Measurements from ENCODE around the gene ANKRD33B. TPM values are rescaled to one million over a fixed set of nuclear protein-coding genes. Genes with fewer than 3 reads are reported as not detected.

ANKRD33B gene
- total and polyA plus RNA-seq, 2 of the 8 experiments (the other 6 are each of a cell fraction or from before 2014, with no cell fraction given): 6.9 to 20.6 TPM

DNA sequence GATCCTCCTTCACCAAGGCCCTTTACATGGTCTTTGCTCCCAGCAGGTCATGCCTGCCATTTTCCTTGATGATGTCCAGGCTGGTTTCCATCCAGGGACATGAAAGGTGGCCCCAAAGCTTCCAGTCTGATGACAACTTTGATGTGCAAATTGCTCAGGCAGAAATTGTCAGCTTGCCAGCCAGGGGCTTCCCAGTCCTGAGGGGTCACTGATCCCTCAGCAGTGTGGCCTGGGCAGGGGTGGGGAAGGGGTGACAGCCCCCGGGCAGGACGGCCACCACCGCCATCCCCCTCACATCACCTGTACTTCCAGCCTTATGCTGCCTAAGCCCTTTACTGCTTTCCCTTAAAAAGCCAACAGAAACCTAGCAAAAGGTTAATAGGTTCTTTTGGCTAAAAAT is 96.3 kb downstream of the ANKRD33B start (continued):
- TF ChIP-seq, protein P1, sequence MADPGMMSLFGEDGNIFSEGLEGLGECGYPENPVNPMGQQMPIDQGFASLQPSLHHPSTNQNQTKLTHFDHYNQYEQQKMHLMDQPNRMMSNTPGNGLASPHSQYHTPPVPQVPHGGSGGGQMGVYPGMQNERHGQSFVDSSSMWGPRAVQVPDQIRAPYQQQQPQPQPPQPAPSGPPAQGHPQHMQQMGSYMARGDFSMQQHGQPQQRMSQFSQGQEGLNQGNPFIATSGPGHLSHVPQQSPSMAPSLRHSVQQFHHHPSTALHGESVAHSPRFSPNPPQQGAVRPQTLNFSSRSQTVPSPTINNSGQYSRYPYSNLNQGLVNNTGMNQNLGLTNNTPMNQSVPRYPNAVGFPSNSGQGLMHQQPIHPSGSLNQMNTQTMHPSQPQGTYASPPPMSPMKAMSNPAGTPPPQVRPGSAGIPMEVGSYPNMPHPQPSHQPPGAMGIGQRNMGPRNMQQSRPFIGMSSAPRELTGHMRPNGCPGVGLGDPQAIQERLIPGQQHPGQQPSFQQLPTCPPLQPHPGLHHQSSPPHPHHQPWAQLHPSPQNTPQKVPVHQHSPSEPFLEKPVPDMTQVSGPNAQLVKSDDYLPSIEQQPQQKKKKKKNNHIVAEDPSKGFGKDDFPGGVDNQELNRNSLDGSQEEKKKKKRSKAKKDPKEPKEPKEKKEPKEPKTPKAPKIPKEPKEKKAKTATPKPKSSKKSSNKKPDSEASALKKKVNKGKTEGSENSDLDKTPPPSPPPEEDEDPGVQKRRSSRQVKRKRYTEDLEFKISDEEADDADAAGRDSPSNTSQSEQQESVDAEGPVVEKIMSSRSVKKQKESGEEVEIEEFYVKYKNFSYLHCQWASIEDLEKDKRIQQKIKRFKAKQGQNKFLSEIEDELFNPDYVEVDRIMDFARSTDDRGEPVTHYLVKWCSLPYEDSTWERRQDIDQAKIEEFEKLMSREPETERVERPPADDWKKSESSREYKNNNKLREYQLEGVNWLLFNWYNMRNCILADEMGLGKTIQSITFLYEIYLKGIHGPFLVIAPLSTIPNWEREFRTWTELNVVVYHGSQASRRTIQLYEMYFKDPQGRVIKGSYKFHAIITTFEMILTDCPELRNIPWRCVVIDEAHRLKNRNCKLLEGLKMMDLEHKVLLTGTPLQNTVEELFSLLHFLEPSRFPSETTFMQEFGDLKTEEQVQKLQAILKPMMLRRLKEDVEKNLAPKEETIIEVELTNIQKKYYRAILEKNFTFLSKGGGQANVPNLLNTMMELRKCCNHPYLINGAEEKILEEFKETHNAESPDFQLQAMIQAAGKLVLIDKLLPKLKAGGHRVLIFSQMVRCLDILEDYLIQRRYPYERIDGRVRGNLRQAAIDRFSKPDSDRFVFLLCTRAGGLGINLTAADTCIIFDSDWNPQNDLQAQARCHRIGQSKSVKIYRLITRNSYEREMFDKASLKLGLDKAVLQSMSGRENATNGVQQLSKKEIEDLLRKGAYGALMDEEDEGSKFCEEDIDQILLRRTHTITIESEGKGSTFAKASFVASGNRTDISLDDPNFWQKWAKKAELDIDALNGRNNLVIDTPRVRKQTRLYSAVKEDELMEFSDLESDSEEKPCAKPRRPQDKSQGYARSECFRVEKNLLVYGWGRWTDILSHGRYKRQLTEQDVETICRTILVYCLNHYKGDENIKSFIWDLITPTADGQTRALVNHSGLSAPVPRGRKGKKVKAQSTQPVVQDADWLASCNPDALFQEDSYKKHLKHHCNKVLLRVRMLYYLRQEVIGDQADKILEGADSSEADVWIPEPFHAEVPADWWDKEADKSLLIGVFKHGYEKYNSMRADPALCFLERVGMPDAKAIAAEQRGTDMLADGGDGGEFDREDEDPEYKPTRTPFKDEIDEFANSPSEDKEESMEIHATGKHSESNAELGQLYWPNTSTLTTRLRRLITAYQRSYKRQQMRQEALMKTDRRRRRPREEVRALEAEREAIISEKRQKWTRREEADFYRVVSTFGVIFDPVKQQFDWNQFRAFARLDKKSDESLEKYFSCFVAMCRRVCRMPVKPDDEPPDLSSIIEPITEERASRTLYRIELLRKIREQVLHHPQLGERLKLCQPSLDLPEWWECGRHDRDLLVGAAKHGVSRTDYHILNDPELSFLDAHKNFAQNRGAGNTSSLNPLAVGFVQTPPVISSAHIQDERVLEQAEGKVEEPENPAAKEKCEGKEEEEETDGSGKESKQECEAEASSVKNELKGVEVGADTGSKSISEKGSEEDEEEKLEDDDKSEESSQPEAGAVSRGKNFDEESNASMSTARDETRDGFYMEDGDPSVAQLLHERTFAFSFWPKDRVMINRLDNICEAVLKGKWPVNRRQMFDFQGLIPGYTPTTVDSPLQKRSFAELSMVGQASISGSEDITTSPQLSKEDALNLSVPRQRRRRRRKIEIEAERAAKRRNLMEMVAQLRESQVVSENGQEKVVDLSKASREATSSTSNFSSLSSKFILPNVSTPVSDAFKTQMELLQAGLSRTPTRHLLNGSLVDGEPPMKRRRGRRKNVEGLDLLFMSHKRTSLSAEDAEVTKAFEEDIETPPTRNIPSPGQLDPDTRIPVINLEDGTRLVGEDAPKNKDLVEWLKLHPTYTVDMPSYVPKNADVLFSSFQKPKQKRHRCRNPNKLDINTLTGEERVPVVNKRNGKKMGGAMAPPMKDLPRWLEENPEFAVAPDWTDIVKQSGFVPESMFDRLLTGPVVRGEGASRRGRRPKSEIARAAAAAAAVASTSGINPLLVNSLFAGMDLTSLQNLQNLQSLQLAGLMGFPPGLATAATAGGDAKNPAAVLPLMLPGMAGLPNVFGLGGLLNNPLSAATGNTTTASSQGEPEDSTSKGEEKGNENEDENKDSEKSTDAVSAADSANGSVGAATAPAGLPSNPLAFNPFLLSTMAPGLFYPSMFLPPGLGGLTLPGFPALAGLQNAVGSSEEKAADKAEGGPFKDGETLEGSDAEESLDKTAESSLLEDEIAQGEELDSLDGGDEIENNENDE (IDR thresholded peaks at IDR 0.05; ENCODE audit: insufficient replicate concordance, low read length): no peak
- TF ChIP-seq CHD1 (IDR thresholded peaks at IDR 0.05; ENCODE audit: low read depth, low read length) (no peak), CTBP2 (IDR thresholded peaks at IDR 0.05; ENCODE audit: borderline replicate concordance, insufficient read depth, insufficient read length, low read length) (no peak), KDM1A (IDR thresholded peaks at IDR 0.05; ENCODE audit: borderline replicate concordance, low read length) (no peak), TAF7 (optimal IDR thresholded peaks at IDR 0.05; ENCODE audit: borderline replicate concordance, low read depth, low read length) (no peak), KDM4A (IDR thresholded peaks at IDR 0.05; ENCODE audit: low read depth, low read length, severe bottlenecking) (no peak), RNF2 (IDR thresholded peaks at IDR 0.05; ENCODE audit: borderline replicate concordance, low read depth, low read length, missing control alignments, poor library complexity, severe bottlenecking) (no peak)
